Transverse colon (tissue), 4 donors: Measurements from ENCODE around the gene EWSR1. TPM values are rescaled to one million over a fixed set of nuclear protein-coding genes. Genes with fewer than 3 reads are reported as not detected.

Source experiments
- DNase-seq: peaks from one replicate; pipeline ENCODE4 v3.0.0-alpha.2; 2019
- H3K27ac ChIP-seq, 4 donors: fragments of 200-600 bp; sonication (generic); 2 replicates each; pipeline ENCODE4 v1.5.1; 2016 to 2018; ENCODE audit warnings: inconsistent platforms in 4 of 4
- H3K27me3 ChIP-seq: fragments of 200-600 bp; sonication (generic); 2 replicates; pipeline ENCODE4 v1.5.1; 2017; ENCODE audit warnings: inconsistent platforms
- H3K36me3 ChIP-seq, 4 donors: fragments of 200-600 bp; sonication (generic); 2 replicates each; pipeline ENCODE4 v1.5.1; 2017 to 2019; ENCODE audit warnings: inconsistent platforms in 4 of 4
- H3K4me1 ChIP-seq, 4 donors: fragments of 200-600 bp; sonication (generic); 2 replicates each; pipeline ENCODE4 v1.5.1; 2017 to 2020; ENCODE audit warnings: inconsistent platforms in 4 of 4
- H3K4me3 ChIP-seq, 4 donors: fragments of 200-600 bp; sonication (generic); 1 replicate in 1 of 4; 2 replicates in 3 of 4; pipeline versions ENCODE4 v1.5.1 to v1.6.1; 2017 to 2019; ENCODE audit warnings: inconsistent platforms in 4 of 4
- H3K9me3 ChIP-seq, 2 donors: fragments of 200-600 bp; sonication (generic); 2 replicates each; pipeline ENCODE4 v1.5.1; 2017 to 2019; ENCODE audit warnings: inconsistent platforms in 2 of 2
- EP300 ChIP-seq: sonication (generic); formaldehyde crosslinking; IDR thresholded peaks from one replicate; pipeline ENCODE4 v1.6.1; 2017; ENCODE audit warnings: antibody characterized with exemption, low read depth
- POLR2A ChIP-seq: fragments of 450-650 bp; IDR thresholded peaks from one replicate; pipeline ENCODE4 v1.6.1; 2016; ENCODE audit warnings: antibody characterized with exemption, mild to moderate bottlenecking, moderate library complexity
- POLR2AphosphoS5 ChIP-seq, 3 donors: sonication (generic); formaldehyde crosslinking; IDR thresholded peaks; one replicate each; pipeline ENCODE4 v1.6.1; 2016; ENCODE audit warnings: antibody characterized with exemption in 3 of 3
- WGBS, 2 donors: methylation state at CpG; one replicate each; pipeline ENCODE4 v1.1.5; 2018; ENCODE audit warnings: low coverage in 1 of 2; 5-methylcytosine and 5-hydroxymethylcytosine counted together
- in situ Hi-C, 4 donors: fragments of 200-750 bp; cut with MboI; loops; one replicate each; pipeline versions ENCODE4 v1.15.0 to v1.15.1; 2017; ENCODE audit warnings: low sequenced_read_pairs in 3 of 4, low pct_ligation_motif_present in 1 of 4, low pct_unique_long_range_greater_than_20kb in 1 of 4
- intact Hi-C: fragments of 100-400 bp; cut with DNase I; formaldehyde crosslinking; loops from one replicate; pipeline ENCODE4 v1.15.1; 2023; ENCODE audit warnings: low total_unique reads
- total RNA-seq, 4 donors: library from RNA; depleted of rRNA; stranded (reverse); fragments of >200 nt; gene quantifications; one replicate each; pipeline ENCODE4 v1.1.0, GENCODE V29; 2016
- TF ChIP-seq, protein P1 (sequence below), 5 experiments: fragments of 200-600 bp in 3 of 5; fragments of 450-650 bp in 2 of 5; sonication (generic) in 3 of 5; IDR thresholded peaks; 1 replicate in 2 of 5; 2 replicates in 3 of 5; pipeline ENCODE4 v1.5.1; 2016 to 2017; ENCODE audit warnings: antibody characterized with exemption in 5 of 5, inconsistent platforms in 3 of 5, mild to moderate bottlenecking in 2 of 5, moderate library complexity in 1 of 5

Gene EWSR1
- total RNA-seq, 4 donors from 2014 or later = 196 to 318 (median 205) TPM

DNA sequence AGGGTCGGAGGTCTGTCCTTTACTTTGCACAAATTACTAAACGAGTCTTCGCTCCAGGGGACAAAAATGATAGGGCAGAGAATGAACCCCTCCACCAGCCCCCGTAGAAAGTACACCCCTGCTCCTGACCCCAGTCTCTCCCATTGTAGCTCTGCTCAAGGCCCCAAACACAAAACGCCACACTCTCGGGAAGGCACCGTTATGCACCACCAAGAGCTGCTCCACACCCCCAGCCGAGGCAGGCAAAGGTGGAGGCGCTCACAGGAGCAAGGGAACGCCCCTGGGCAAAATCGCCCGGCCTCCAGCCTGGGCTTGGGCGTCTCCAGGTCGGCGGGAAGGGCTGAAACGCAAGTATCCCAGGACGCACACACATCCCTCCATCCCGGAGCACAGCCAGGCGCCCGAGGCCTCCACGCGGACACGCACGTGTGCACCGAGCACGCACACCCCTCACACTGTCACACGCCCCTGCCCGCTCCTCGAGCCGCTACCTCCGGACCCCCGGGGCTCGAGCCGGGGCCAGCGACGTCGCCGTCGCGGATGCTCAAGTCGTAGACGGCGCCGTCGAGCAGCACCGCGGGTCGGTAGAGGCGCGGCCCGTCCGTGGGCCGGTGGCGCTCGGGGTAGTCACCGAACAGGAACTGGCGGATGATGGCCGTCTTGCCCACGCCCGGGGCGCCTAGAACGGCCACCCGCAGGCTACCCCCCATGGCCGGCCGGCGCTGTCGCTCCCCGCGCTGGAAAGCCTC, 46.6 kb downstream of the EWSR1 start:
- Histone ChIP-seq H3K36me3 (no peaks in the 10 kb centered on the region), H3K27ac (no peak overlapping the region), H3K27me3 (peaks cover 42% of the 10 kb centered on the region), H3K4me3 (peak overlapping the region in 3 of 4 donors; percentile 17 to 45 (median 41)), H3K9me3 (no peaks in the 10 kb centered on the region), H3K4me1 (peaks cover 41 to 63% (median 52%) of the 10 kb centered on the region in 4 donors)
- 3 to 25% methylated on average over 2 to 61 of the region's 69 CpGs for WGBS, 2 donors
- peak; percentile 39 for DNase-seq
- in situ Hi-C loops (no loop called here), intact Hi-C loops (no loop called here)
- no peak for TF ChIP-seq EP300
- TF ChIP-seq, protein P1, sequence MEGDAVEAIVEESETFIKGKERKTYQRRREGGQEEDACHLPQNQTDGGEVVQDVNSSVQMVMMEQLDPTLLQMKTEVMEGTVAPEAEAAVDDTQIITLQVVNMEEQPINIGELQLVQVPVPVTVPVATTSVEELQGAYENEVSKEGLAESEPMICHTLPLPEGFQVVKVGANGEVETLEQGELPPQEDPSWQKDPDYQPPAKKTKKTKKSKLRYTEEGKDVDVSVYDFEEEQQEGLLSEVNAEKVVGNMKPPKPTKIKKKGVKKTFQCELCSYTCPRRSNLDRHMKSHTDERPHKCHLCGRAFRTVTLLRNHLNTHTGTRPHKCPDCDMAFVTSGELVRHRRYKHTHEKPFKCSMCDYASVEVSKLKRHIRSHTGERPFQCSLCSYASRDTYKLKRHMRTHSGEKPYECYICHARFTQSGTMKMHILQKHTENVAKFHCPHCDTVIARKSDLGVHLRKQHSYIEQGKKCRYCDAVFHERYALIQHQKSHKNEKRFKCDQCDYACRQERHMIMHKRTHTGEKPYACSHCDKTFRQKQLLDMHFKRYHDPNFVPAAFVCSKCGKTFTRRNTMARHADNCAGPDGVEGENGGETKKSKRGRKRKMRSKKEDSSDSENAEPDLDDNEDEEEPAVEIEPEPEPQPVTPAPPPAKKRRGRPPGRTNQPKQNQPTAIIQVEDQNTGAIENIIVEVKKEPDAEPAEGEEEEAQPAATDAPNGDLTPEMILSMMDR (IDR thresholded peaks at IDR 0.05) = no peak
- TF ChIP-seq POLR2AphosphoS5 (IDR thresholded peaks at IDR 0.05) = no peak
- no peak for TF ChIP-seq POLR2A

DNA sequence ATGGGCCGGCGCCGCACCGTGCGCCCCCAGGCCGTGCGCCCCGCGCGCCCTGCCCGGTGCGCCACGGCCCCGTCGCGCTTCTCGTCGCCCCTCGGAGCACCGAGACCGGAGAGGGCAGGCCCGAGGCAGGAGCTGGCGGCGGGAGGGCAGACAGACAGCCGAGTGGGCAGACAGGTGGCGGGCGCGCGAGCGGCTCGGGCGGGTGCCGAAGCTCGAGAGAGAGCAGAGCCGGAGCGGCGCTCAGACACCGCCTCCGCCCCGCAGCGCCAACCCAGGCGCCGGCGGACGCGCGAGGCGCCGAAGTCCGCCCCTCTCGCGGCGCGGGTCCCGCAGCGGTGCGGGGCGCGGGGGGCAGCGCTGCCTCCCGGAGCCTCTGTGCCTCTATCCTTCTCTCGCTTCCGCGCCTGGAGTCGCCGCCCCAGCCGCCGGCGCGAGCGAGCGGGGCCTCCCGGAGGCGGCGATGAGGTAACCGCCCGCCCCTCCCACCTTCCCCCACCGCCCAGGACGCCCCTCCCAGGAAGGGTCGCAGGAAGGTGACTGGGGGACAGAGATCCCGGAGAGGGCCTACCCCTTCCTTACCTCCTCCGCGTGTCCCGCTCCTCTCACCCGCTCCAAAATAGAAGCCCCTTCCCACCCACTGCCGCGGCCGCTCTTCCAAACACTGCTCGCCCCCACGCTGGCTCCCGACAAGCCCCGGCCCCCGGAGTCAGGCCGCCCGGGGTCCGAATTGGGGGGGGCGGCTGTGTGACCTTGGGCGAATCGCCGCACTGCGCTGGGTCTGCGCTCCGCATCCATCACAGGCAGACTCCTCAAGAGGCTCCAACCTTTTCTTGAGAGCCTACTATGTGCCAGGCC, 47.4 kb downstream of the EWSR1 start, which contains the start of gene RASL10A:
TSS of gene RASL10A (minus strand) at position 412 of the 855 bp plus-strand sequence. CDS start 451 bp downstream, outside the sequence.
- DNase-seq = no peak
- in situ Hi-C loops (no loop called here), intact Hi-C loops (no loop called here)
- peaks cover 42% of the 10 kb centered on the region for H3K27me3 ChIP-seq
- H3K36me3 ChIP-seq = no peaks in the 10 kb centered on the region
- peaks cover 34 to 55% (median 45%) of the 10 kb centered on the region in 4 donors for H3K4me1 ChIP-seq
- no peak within 1 kb of the TSS for H3K27ac ChIP-seq
- 5% methylated on average over 88 of the region's 103 CpGs; no CpG with 5 or more reads in 1 of the 2 donors for WGBS, 2 donors
- H3K9me3 ChIP-seq = no peaks in the 10 kb centered on the region
- peak within 1 kb of the TSS in 3 of 4 donors; percentile 17 to 45 (median 41) for H3K4me3 ChIP-seq
- no peak for TF ChIP-seq POLR2AphosphoS5 (IDR thresholded peaks at IDR 0.05)
- no peak for TF ChIP-seq EP300
- TF ChIP-seq, protein P1 (IDR thresholded peaks at IDR 0.05) = no peak
- TF ChIP-seq POLR2A = no peak

DNA sequence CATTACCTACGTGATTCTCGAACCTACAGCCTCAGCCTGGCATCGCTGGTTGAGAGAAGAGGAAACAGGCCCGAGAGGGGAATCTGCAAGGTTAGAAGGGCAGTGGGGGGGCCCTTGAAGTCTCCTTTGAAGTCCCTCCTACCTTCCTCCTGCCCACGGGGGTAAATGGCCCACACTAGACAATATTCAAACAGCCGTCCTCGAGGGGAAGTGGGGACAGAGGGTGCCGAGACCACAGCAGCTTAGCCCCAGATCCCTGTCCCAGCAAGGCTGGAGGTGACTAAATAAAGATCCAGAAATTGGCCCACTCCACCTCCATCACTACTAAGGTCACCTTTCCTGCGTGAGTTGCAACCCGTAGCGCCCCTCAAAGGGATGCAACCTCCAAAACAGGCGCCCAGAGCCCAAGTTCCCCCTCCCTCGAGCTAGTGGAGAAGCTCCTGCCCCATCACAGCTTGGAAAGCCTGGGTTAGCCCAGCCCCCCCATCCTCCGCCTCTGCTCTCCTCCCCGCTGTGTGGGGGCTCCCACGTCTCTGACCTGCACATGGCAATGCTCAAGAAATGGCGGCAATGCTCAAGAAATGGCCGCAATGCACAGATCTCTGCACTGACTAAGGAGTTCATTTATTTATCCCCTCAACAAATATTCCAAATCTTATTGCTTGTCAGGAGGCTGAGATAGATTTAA, 48.2 kb downstream of the EWSR1 start:
- intact Hi-C loops = no loop called here
- DNase-seq = no peak
- 62% methylated on average over 18 of the region's 18 CpGs; no CpG with 5 or more reads in 1 of the 2 donors for WGBS, 2 donors

More for the DNA sequence above, 48.2 kb downstream of the EWSR1 start:
- H3K4me3 ChIP-seq = peak overlapping the region in 1 of 4 donors; percentile 45
- H3K27ac ChIP-seq = no peak overlapping the region
- TF ChIP-seq EP300 = no peak
- no peak for TF ChIP-seq POLR2A
- TF ChIP-seq POLR2AphosphoS5 (IDR thresholded peaks at IDR 0.05) = no peak
- TF ChIP-seq, protein P1 (IDR thresholded peaks at IDR 0.05) = no peak
- H3K27me3 ChIP-seq = peaks cover 42% of the 10 kb centered on the region
- in situ Hi-C loops = no loop called here
- no peaks in the 10 kb centered on the region for H3K36me3 ChIP-seq
- H3K9me3 ChIP-seq = no peaks in the 10 kb centered on the region
- H3K4me1 ChIP-seq = peaks cover 30 to 48% (median 38%) of the 10 kb centered on the region in 4 donors
